ENCODE measurements around the gene GPR156.

GPR156 gene

DNA sequence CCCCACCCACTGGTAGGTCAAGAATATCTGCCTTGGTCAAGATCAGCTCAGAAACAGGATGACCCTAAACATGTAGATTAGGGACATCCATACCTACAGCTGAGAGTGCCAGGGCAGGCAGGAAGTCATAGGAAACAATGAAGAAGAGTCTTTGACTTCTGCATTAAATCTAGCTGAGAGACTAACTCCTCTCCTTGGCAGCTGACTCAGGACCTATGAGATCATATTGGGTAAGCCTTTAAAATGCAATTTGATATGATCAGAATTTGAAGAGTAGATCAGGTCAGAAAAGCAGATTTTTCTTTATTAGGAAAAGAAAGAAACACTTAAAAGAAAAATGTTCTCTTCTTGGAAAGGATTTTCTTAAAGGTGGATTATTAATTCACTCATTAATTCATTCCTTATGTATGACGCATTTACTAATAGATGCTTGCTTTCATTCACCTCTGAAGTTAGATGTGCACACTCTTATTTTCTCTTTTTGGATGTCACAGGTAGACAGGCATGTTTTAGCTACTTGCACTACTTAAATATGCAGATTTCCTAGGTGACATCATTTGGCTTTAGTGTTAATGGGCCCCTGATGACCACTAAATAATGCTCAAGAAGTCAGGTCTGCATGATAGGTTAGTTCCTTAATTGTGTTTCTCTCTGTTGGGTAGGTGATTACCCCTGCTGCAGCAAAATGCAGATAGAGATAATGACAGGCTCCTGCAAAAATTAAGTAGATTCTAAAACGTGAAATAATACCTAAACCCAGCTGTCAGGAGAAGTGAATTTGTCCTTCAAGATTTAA lies 155.1 kb downstream of the GPR156 start:
- DNase-seq (ENCODE audit: low read depth in 2 of 2, low spot score in 1 of 2) = no peak

DNA sequence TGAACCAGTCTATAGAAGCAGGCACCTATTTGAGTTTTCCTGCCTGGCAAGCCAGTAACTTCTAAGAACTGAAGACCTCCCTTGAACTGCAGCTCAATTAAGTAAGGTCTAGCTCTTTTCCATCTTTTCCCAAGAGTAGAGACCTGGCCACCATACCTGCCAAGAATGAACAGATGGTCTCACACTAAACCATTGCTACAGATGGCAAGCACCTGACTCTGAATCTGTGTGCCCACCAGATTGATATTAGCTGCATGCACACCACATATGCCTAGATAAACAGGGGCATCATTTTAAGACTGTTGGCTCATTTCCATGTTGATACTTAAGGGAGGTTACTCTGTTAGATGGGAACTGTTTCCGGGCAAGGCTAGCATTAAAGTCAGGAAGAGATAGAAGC lies 156.0 kb downstream of the GPR156 start:
- DNase-seq (ENCODE audit: low read depth in 2 of 2, low spot score in 1 of 2) = no peak

DNA sequence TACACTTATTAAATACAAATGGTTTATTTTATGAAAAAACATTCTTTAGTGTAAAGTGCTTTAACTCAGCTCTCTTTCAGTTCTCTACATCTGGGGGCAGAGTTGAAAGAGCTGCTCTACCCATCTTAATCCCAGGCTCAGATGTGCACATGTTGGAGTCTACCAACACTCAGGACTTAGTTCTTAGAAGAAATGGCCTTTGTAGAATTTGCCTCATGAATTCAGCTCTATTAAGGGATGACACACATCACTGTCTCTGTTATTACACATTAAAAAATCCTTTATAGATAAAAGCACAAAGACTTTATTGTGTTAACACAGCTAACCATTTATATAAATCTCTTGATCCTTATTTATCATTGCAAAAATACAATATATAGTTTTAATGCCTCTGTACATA lies 159.0 kb downstream of the GPR156 start:
- DNase-seq (ENCODE audit: low read depth in 2 of 2, low spot score in 1 of 2) = no peak

DNA sequence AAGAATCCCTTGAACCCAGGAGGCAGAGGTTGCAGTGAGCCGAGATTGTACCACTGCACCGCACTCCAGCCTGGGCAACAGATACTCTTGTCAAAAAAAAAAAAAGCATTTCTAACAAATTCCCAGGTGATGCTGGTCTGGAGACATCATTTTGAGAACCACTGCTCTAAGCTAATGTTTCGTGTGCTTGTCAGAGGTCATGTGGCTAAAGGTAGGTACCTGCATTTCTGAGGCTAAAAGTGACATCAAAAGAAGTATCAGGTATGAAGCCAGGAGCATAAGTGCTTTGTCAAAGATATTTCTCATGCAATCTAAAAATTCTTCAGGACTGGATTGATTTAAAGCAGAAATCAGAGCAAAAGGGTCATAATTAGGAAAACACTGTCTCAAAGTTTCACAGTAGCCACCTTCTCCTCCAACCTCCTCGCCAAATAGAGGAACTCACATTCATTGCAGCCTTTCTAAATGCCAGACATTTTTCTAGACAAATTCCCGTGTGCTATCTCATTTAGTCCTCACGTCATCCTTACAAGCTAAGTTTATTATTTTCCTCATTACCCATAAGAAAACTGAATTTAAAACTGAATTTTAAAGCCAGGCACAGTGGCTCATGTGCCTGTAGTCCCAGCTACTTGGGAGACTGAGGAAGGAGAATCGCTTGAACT lies 165.0 kb downstream of the GPR156 start:
- DNase-seq (ENCODE audit: low read depth in 2 of 2, low spot score in 1 of 2) = no peak
